Lower leg skin (tissue), 4 donors: Measurements from ENCODE around the gene ERCC6. TPM values are rescaled to one million over a fixed set of nuclear protein-coding genes. Genes with fewer than 3 reads are reported as not detected.

ENCODE experiments used
- DNase-seq, 2 donors: peaks; one replicate each; pipeline ENCODE4 v3.0.0-alpha.2; 2019; ENCODE audit warnings: low spot score in 2 of 2
- H3K4me3 ChIP-seq: fragments of 200-600 bp; sonication (generic); 2 replicates; pipeline ENCODE4 v1.5.1; 2017; ENCODE audit warnings: mild to moderate bottlenecking, low read depth; ENCODE audit not compliant: poor library complexity, severe bottlenecking
- CTCF ChIP-seq, 3 donors: fragments of 450-650 bp; IDR thresholded peaks; one replicate each; pipeline ENCODE4 v1.5.1; 2016; ENCODE audit warnings: antibody characterized with exemption in 3 of 3, mild to moderate bottlenecking in 3 of 3, moderate library complexity in 2 of 3
- POLR2A ChIP-seq, 2 donors: fragments of 450-650 bp; IDR thresholded peaks; one replicate each; pipeline ENCODE4 v1.6.1; 2016 to 2017; ENCODE audit warnings: antibody characterized with exemption in 2 of 2, mild to moderate bottlenecking in 1 of 2, moderate library complexity in 1 of 2
- WGBS, 2 donors: methylation state at CpG; one replicate each; pipeline ENCODE4 v1.1.5; 2018; 5-methylcytosine and 5-hydroxymethylcytosine counted together
- intact Hi-C: fragments of 100-400 bp; cut with DNase I; formaldehyde crosslinking; loops from one replicate; pipeline ENCODE4 v1.15.0; 2023; ENCODE audit warnings: low total_unique reads
- total RNA-seq, 4 donors: library from RNA; depleted of rRNA; stranded (reverse); fragments of >200 nt; gene quantifications; one replicate each; pipeline ENCODE4 v1.1.0, GENCODE V29; 2016

ERCC6 gene
- 10 to 100 TPM; 22.7 to 29.7 (median 23.6) TPM for total RNA-seq

GRCh38 chr10:49538381-49539319 is at the start of gene ERCC6:
Gene ERCC6 (minus strand): TSS chr10:49539121.
- 1% methylated on average over 58 to 63 of the region's 75 CpGs for WGBS, 2 donors
- intact Hi-C loops, result no loop called here
- TF ChIP-seq POLR2A (IDR thresholded peaks at IDR 0.05), result peak in 1 of 2 donors; percentile 26
- TF ChIP-seq CTCF (IDR thresholded peaks at IDR 0.05), result no peak
- H3K4me3 ChIP-seq, result peak within 1 kb of the TSS; percentile 69
- DNase-seq, result peak; percentile 98 to 99

DNA sequence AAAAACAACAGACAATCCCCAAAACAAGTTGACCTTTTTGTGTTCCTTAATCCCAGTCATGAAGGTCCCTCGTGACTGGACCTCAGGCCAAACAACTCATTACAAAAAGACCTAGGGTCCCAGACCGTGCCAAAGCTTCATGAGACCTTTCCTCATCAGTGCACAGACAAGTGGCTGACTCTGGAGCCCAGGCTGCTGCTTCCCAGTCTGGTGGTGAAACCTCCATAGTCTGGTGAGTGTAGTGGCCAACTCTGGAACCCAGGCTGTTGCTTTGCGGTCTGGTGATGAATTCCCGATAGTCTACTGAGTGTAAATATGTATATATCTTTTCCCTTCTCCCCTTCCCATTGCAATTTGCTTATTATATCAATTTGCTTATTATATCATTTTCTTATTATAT is 49.1 kb upstream of the ERCC6 start:
- H3K4me3 ChIP-seq, result no peak overlapping the region
- TF ChIP-seq POLR2A (IDR thresholded peaks at IDR 0.05) (no peak), CTCF (IDR thresholded peaks at IDR 0.05) (no peak)
- intact Hi-C loops, result no loop called here
- WGBS, 2 donors, result 78 to 82% methylated on average over 4 of the region's 4 CpGs
- no peak for DNase-seq

DNA sequence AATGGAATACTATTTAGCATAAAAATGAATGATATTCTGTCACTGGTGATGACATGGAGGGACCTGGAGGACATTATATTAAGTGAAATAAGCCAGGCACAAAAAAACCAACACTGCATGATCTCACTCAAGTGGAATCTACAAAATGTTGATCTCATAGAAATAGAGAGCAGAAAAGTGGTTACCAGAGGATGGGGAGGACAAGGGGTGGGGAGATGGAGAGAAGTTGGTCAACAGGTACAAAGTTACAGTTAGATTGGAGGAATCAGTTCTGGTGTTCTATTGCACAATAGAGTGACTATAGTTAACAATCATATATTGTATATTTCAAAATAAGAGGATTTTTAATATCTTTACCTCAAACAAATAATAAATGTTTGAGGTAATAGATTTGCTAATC is 46.5 kb upstream of the ERCC6 start:
- H3K4me3 ChIP-seq, result no peak overlapping the region
- DNase-seq, result no peak
- TF ChIP-seq CTCF (IDR thresholded peaks at IDR 0.05), result no peak
- intact Hi-C loops, result no loop called here

GRCh38 chr10:49579621-49580020 is 40.7 kb upstream of the ERCC6 start:
- intact Hi-C loops, result loop anchor here (5.0 kb wide), 1 partner anchor 93 kb away; no protein-coding TSS in a partner anchor
- no peak for TF ChIP-seq CTCF (IDR thresholded peaks at IDR 0.05)
- TF ChIP-seq POLR2A (IDR thresholded peaks at IDR 0.05), result no peak
- no peak overlapping the region for H3K4me3 ChIP-seq
- 8 to 29% methylated on average over 2 of the region's 2 CpGs for WGBS, 2 donors
- DNase-seq, result no peak

DNA sequence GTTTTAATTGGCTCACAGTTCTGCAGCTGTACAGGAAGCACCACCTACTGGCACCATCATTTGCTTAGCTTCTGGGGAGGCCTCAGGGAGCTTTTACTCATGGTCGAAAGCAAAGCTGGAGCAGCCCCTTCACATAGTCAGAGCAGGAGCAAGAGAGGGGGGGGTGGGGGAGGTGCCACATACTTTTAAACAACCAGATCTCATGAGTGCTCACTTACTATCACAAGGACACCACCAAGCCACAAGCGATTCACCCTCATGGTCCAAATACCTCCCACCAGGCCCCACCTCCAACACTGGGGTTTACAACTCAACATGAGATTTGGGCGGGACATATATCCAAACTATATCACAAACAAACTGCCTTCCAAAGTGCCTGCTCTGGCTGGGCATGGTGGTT is 39.5 kb upstream of the ERCC6 start:
- DNase-seq, result no peak
- TF ChIP-seq POLR2A (IDR thresholded peaks at IDR 0.05) (no peak), CTCF (IDR thresholded peaks at IDR 0.05) (no peak)
- intact Hi-C loops, result no loop called here
- WGBS, 2 donors, result 79 to 87% methylated on average over 3 of the region's 3 CpGs
- H3K4me3 ChIP-seq, result no peak overlapping the region
